A549 (cell line): ENCODE data around the gene MYO18A. TPM values are rescaled to one million over a fixed set of nuclear protein-coding genes. Genes with fewer than 3 reads are reported as not detected.

Experiments used
- ATAC-seq, 2 experiments: fragments of 200-7000 bp in 1 of 2; fragments of >200 bp in 1 of 2; cut with Nextera tagmentation in 1 of 2; cut with Tn5 transposase in 1 of 2; 3 replicates each; pipeline versions ENCODE4 v1.8.0 to v1.9.1; 2018 to 2020; ENCODE audit warnings: mild to moderate bottlenecking in 1 of 2, moderate library complexity in 1 of 2
- CTCF ChIA-PET: fragments of 300-600 bp; sonication (Branson Sonifier 250); formaldehyde crosslinking; extraction: SDS; loops from one replicate; lab custom pipeline; 2021; ENCODE audit warnings: antibody characterized with exemption, inconsistent platforms; lab: Yijun Ruan, JAX
- POLR2A ChIA-PET: fragments of 350-600 bp; formaldehyde crosslinking; extraction: SDS; loops from one replicate; lab custom pipeline; 2021; ENCODE audit warnings: antibody characterized with exemption, inconsistent platforms; lab: Yijun Ruan, JAX
- DNase-seq, 2 experiments: peaks; one replicate each; pipeline versions ENCODE4 v3.0.0 to v3.0.0-alpha.2; 2011 to 2016; ENCODE audit warnings: low read depth in 1 of 2, low spot score in 1 of 2
- FAIRE-seq: peaks from 2 replicates; lab custom pipeline; 2011; peaks lifted over from hg19 to GRCh38; lab: Jason Lieb, UNC
- H3K27ac ChIP-seq, 2 experiments: fragments of >200 bp; sonication (Bioruptor Twin); formaldehyde crosslinking; 3 replicates each; pipeline ENCODE4 v1.5.1; 2016 to 2017
- H3K4me1 ChIP-seq: fragments of >200 bp; sonication (Bioruptor Twin); formaldehyde crosslinking; 3 replicates; pipeline ENCODE4 v1.6.1; 2016
- H3K4me2 ChIP-seq: fragments of >200 bp; sonication (Bioruptor Twin); formaldehyde crosslinking; 3 replicates; pipeline ENCODE4 v1.6.1; 2016
- H3K4me3 ChIP-seq: fragments of >200 bp; sonication (Bioruptor Twin); formaldehyde crosslinking; 3 replicates; pipeline ENCODE4 v1.5.1; 2016
- H3K9me3 ChIP-seq: fragments of >200 bp; sonication (Bioruptor Twin); formaldehyde crosslinking; 3 replicates; pipeline ENCODE4 v1.6.1; 2016
- CBX2 ChIP-seq: fragments of 200-600 bp; sonication (generic); IDR thresholded peaks from 2 replicates; pipeline ENCODE4 v1.6.1; 2016; ENCODE audit warnings: low read depth, mild to moderate bottlenecking, borderline replicate concordance
- CBX8 ChIP-seq: fragments of 200-600 bp; sonication (generic); IDR thresholded peaks from 2 replicates; pipeline ENCODE4 v1.6.1; 2016
- CHD2 ChIP-seq: fragments of 150-350 bp; IDR thresholded peaks from 2 replicates; pipeline ENCODE4 v1.6.1; 2014; ENCODE audit warnings: low read length; ENCODE audit not compliant: partially characterized antibody
- ESRRA ChIP-seq: fragments of 150-350 bp; IDR thresholded peaks from 2 replicates; pipeline ENCODE4 v1.6.1; 2014; ENCODE audit warnings: mild to moderate bottlenecking, low read length, borderline replicate concordance
- GATA3 ChIP-seq: IDR thresholded peaks from 2 replicates; pipeline ENCODE4 v1.6.1; 2012; ENCODE audit warnings: borderline replicate concordance
- HES2 ChIP-seq: fragments of >200 bp; sonication (Bioruptor Twin); formaldehyde crosslinking; IDR thresholded peaks from 2 replicates; pipeline ENCODE4 v1.6.1; 2016
- KDM5A ChIP-seq: fragments of 200-600 bp; sonication (generic); IDR thresholded peaks from 2 replicates; pipeline ENCODE4 v1.6.1; 2016; ENCODE audit warnings: antibody characterized with exemption, mild to moderate bottlenecking
- MAFK ChIP-seq: fragments of 450-650 bp; IDR thresholded peaks from 2 replicates; pipeline ENCODE4 v1.6.1; 2014; ENCODE audit not compliant: partially characterized antibody
- MYC ChIP-seq: IDR thresholded peaks from 2 replicates; pipeline ENCODE4 v1.6.1; 2012; ENCODE audit warnings: mild to moderate bottlenecking, inconsistent platforms, low read length, improper control_type of control experiment, borderline replicate concordance
- RAD21 ChIP-seq, 2 experiments: fragments of >200 bp in 1 of 2; sonication (Bioruptor Twin) in 1 of 2; formaldehyde crosslinking in 1 of 2; IDR thresholded peaks in 1 of 2; conservative IDR thresholded peaks in 1 of 2; 2 replicates in 1 of 2; 3 replicates in 1 of 2; pipeline ENCODE4 v1.6.1; 2012 to 2018; ENCODE audit warnings: inconsistent platforms in 1 of 2
- RCOR1 ChIP-seq: fragments of 150-350 bp; IDR thresholded peaks from 2 replicates; pipeline ENCODE4 v1.6.1; 2014; ENCODE audit warnings: antibody characterized with exemption, low read length, low read depth
- RNF2 ChIP-seq: fragments of 200-600 bp; sonication (generic); IDR thresholded peaks from 2 replicates; pipeline ENCODE4 v1.6.1; 2016; ENCODE audit warnings: low read depth, mild to moderate bottlenecking, antibody characterized with exemption, moderate library complexity, borderline replicate concordance
- SMC3 ChIP-seq: fragments of >200 bp; sonication (Bioruptor Twin); formaldehyde crosslinking; IDR thresholded peaks from 3 replicates; pipeline ENCODE4 v1.6.1; 2018; ENCODE audit warnings: inconsistent platforms
- SREBF2 ChIP-seq: fragments of 450-650 bp; IDR thresholded peaks from 2 replicates; pipeline ENCODE4 v1.6.1; 2014; ENCODE audit warnings: mild to moderate bottlenecking, moderate library complexity
- ZFP36 ChIP-seq: fragments of 450-650 bp; IDR thresholded peaks from 2 replicates; pipeline ENCODE4 v1.6.1; 2014; ENCODE audit warnings: borderline replicate concordance; ENCODE audit not compliant: partially characterized antibody
- ZNF302 ChIP-seq: fragments of 250-450 bp; sonication (Bioruptor Pico); IDR thresholded peaks from 2 replicates; pipeline ENCODE4 v1.9.0; 2021; ENCODE audit warnings: inconsistent platforms, mild to moderate bottlenecking, moderate library complexity
- WGBS: methylation state at CpG from one replicate; pipeline ENCODE4 v1.1.6; 2017; ENCODE audit errors: missing lambda C conversion rate; 5-methylcytosine and 5-hydroxymethylcytosine counted together
- polyA plus RNA-seq, 4 experiments: library from polyadenylated mRNA; depleted of rRNA in 3 of 4; stranded (reverse); fragments of >200 nt; fragmentation: RNase III in 1 of 4; extraction: RNeasy Plus Mini Kit Qiagen cat#74134 plus additional on column Dnase treatment in 1 of 4; gene quantifications; 2 replicates in 3 of 4; 3 replicates in 1 of 4; pipeline ENCODE4 v1.2.3, GENCODE V29; 2011 to 2017
- TF ChIP-seq, protein P1 (sequence below): fragments of >200 bp; sonication (Bioruptor Twin); formaldehyde crosslinking; IDR thresholded peaks from 3 replicates; pipeline ENCODE4 v1.5.1; 2016

The MYO18A gene
- polyA plus RNA-seq, 2 of the 4 experiments (the other 2 are of a cell fraction), result 12.3 to 28.4 TPM

- TF ChIP-seq CBX8, result no peak
- TF ChIP-seq RAD21 (conservative IDR thresholded peaks at IDR 0.05 in 1 of 2, IDR thresholded peaks at IDR 0.05 in 1 of 2), result peak in 1 of 2 experiments; percentile 45; a peak in 1 of 5 replicates
- TF ChIP-seq SMC3, result peak; percentile 17; the same call in 1 of the 3 replicates
- TF ChIP-seq, protein P1, sequence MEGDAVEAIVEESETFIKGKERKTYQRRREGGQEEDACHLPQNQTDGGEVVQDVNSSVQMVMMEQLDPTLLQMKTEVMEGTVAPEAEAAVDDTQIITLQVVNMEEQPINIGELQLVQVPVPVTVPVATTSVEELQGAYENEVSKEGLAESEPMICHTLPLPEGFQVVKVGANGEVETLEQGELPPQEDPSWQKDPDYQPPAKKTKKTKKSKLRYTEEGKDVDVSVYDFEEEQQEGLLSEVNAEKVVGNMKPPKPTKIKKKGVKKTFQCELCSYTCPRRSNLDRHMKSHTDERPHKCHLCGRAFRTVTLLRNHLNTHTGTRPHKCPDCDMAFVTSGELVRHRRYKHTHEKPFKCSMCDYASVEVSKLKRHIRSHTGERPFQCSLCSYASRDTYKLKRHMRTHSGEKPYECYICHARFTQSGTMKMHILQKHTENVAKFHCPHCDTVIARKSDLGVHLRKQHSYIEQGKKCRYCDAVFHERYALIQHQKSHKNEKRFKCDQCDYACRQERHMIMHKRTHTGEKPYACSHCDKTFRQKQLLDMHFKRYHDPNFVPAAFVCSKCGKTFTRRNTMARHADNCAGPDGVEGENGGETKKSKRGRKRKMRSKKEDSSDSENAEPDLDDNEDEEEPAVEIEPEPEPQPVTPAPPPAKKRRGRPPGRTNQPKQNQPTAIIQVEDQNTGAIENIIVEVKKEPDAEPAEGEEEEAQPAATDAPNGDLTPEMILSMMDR, result peak; percentile 49
- Histone ChIP-seq H3K27ac (no peak overlapping the region), H3K4me2 (no peak overlapping the region), H3K9me3 (no peaks in the 10 kb centered on the region), H3K4me3 (no peak overlapping the region), H3K4me1 (no peaks in the 10 kb centered on the region)
- peak; percentile 78 to 87 for DNase-seq
- CTCF ChIA-PET, result interaction anchor here (0.5 to 30.4 kb wide), 46 partner anchors 44 to 675 kb away, joined by 3 to 1025 read pairs (median 4); partner anchors contain the start of genes NEK8, PHF12, SEZ6 and TLCD1
- ATAC-seq, result peak; percentile 61 to 78
- 64% methylated on average over 19 of the region's 20 CpGs for WGBS
- POLR2A ChIA-PET, result interaction anchor here (0.8 to 1.2 kb wide), 3 partner anchors 151 to 388 kb away, joined by 4 to 5 read pairs (median 5); no protein-coding TSS in a partner anchor
- FAIRE-seq, result no peak
These were observed 64.0 kb downstream of the MYO18A start for GRCh38 chr17:29115961-29116803.

DNA sequence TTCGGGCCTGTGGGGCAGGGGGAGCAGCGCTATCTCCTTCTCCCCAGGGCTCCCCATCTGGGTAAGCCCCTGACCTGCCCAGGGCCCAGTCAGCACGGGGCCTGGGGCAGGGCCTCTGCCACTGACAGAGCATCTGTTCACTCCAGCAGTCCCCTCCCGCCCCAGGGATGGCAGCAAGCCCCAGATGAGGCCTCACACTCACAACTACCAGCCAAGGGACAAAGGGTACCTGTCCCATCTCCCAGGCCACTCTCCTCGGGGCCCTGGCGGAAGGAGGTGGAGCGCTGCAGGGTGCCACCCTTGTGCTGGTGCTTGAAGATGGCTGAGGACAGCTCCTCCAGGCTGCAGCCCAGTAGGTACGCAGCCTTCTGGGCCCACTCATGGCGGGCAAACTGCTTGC lies 64.8 kb downstream of the MYO18A start:
- 84% methylated on average over 9 of the region's 9 CpGs for WGBS
- ChIA-PET CTCF (interaction anchor here (0.8 to 30.4 kb wide), 21 partner anchors 44 to 389 kb away, joined by 3 to 1025 read pairs (median 12); partner anchors contain the start of genes NEK8, PHF12, SEZ6 and TLCD1), POLR2A (interaction anchor here (1.2 kb wide), 1 partner anchor 150 kb away, joined by 5 read pairs; no protein-coding TSS in a partner anchor)
- no peak for DNase-seq
- Histone ChIP-seq H3K4me1 (no peaks in the 10 kb centered on the region), H3K27ac (no peak overlapping the region), H3K9me3 (no peaks in the 10 kb centered on the region), H3K4me3 (no peak overlapping the region), H3K4me2 (no peak overlapping the region)
- no peak for ATAC-seq
- no peak for TF ChIP-seq KDM5A
- no peak for TF ChIP-seq ESRRA
- TF ChIP-seq MYC, result no peak
- TF ChIP-seq ZFP36, result no peak
- no peak for TF ChIP-seq HES2
- no peak for TF ChIP-seq GATA3
- no peak for TF ChIP-seq MAFK
- no peak for TF ChIP-seq CHD2
- no peak for TF ChIP-seq RNF2
- TF ChIP-seq CBX2, result no peak
- TF ChIP-seq, protein P1, result no peak
- FAIRE-seq, result no peak

DNA sequence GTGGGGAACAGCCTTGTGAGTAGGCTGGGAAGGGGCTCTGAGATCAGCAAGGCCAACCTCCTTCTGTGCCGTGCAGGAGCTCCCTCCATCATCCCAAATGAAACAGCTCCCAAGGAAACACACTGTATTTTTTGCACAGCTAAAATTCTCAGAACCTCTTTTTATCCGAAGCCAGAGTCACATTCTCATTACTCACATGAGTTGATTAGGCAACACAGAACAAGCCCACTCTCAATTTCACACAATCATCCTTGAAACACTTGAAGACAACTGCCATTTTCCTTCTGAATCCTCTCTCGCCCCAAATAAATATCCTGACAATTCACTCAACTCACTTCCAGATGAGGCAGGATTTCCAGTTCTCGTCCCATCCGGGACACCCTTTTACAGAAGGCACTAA lies 66.1 kb downstream of the MYO18A start:
- no peak for TF ChIP-seq RCOR1
- TF ChIP-seq ZNF302 (CRISPR knock-in tag), result no peak
- TF ChIP-seq SREBF2, result no peak
- TF ChIP-seq, all 56 proteins: peak for 0
- Histone ChIP-seq H3K4me2 (no peak overlapping the region), H3K4me3 (no peak overlapping the region), H3K9me3 (no peaks in the 10 kb centered on the region), H3K27ac (no peak overlapping the region), H3K4me1 (no peaks in the 10 kb centered on the region)
- POLR2A ChIA-PET, result interaction anchor here (2.9 kb wide), 1 partner anchor 149 kb away, joined by 14 read pairs; no protein-coding TSS in a partner anchor
- CTCF ChIA-PET, result interaction anchor here (0.6 to 30.4 kb wide), 15 partner anchors 55 to 452 kb away, joined by 3 to 1025 read pairs (median 3); partner anchors contain the start of genes ABHD15, NEK8, PHF12 and SEZ6
- ATAC-seq, result no peak
- WGBS, result 93% methylated on average over 5 of the region's 5 CpGs
- FAIRE-seq, result no peak
- no peak for DNase-seq
